ENCODE data around the gene CHMP1B.
"Not testable (repeated sequence)": the region's sequence is repeated elsewhere in the genome, so short reads cannot be mapped to it uniquely, and the experiment has no call there.

DNA sequence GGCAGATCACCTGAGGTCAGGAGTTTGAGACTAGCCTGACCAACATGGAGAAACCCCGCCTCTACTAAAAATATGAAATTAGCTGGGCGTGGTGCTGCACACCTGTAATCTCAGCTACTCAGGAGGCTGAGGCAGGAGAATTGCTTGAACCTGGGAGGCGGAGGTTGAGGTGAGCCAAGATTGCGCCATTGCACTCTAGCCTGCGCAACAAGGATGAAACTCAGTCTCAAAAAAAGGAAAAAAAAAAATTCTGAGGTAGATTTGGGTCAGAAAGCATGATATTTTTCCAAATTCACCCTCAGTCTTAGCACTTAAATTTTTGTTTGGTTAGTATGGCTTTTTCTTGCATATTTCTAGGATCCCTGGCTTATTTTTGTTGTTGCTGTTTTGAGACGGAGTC is 3.3 kb downstream of the CHMP1B start:
- TF ChIP-seq, protein P1, sequence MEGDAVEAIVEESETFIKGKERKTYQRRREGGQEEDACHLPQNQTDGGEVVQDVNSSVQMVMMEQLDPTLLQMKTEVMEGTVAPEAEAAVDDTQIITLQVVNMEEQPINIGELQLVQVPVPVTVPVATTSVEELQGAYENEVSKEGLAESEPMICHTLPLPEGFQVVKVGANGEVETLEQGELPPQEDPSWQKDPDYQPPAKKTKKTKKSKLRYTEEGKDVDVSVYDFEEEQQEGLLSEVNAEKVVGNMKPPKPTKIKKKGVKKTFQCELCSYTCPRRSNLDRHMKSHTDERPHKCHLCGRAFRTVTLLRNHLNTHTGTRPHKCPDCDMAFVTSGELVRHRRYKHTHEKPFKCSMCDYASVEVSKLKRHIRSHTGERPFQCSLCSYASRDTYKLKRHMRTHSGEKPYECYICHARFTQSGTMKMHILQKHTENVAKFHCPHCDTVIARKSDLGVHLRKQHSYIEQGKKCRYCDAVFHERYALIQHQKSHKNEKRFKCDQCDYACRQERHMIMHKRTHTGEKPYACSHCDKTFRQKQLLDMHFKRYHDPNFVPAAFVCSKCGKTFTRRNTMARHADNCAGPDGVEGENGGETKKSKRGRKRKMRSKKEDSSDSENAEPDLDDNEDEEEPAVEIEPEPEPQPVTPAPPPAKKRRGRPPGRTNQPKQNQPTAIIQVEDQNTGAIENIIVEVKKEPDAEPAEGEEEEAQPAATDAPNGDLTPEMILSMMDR (IDR thresholded peaks at IDR 0.05): not testable (repeated sequence)
- not testable (repeated sequence) for TF ChIP-seq ZFX (IDR thresholded peaks at IDR 0.05; ENCODE audit: borderline replicate concordance)
